OCI-LY1 (cell line): ENCODE results near the gene FAM24A.

Experiments
- EZH2 ChIP-seq: fragments of 200-600 bp; sonication (generic), shearing (Covaris generic); IDR thresholded peaks from 2 replicates; pipeline ENCODE4 v1.8.0; 2017; ENCODE audit warnings: borderline replicate concordance, mixed run types, mild to moderate bottlenecking, antibody characterized with exemption, low read length, moderate library complexity, mixed read lengths
- TF ChIP-seq, protein P1 (sequence below): fragments of 200-600 bp; sonication (generic), shearing (Covaris generic); IDR thresholded peaks from 2 replicates; pipeline ENCODE4 v1.5.1; 2017; ENCODE audit warnings: mild to moderate bottlenecking, antibody characterized with exemption, low read length, moderate library complexity, mixed read lengths

DNA sequence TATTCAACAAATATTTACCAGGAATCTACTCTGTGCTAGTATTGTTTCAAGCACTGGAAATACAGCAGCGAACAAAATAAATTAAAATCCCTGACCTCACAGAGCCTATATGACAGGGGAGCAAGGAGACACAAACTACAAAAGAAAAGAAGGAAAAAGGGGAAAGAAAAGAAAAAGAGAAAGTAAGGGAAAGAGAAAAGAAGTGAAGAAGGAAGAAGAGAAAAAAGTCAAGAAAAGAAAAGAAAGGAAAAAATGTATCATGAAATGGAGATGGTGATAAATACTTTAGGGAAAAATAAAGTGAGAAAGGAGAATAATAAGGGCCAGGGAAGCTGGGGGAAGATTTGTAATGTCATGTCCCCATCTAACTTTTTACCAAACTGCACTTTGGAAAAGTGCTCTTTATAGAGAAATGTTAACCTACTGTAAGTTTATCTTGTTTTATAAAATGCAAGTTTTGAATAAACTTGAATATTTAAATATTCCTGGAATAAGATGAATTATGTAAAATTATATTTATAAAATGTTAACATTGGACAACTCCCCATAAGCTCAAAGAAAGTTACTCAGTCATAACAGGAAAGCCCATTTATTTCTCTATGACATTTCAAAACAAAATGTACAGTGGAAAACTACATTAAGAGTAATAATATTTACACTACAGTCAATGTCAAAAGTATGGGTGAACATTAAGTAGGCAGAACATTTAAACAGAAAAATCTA, 28.9 kb downstream of the FAM24A start:
- TF ChIP-seq, protein P1, sequence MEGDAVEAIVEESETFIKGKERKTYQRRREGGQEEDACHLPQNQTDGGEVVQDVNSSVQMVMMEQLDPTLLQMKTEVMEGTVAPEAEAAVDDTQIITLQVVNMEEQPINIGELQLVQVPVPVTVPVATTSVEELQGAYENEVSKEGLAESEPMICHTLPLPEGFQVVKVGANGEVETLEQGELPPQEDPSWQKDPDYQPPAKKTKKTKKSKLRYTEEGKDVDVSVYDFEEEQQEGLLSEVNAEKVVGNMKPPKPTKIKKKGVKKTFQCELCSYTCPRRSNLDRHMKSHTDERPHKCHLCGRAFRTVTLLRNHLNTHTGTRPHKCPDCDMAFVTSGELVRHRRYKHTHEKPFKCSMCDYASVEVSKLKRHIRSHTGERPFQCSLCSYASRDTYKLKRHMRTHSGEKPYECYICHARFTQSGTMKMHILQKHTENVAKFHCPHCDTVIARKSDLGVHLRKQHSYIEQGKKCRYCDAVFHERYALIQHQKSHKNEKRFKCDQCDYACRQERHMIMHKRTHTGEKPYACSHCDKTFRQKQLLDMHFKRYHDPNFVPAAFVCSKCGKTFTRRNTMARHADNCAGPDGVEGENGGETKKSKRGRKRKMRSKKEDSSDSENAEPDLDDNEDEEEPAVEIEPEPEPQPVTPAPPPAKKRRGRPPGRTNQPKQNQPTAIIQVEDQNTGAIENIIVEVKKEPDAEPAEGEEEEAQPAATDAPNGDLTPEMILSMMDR, result no peak
- no peak for TF ChIP-seq EZH2
